GM19452 (cell line): ENCODE measurements around the gene CARD11.
"Not testable (repeated sequence)": the region's sequence is repeated elsewhere in the genome, so short reads cannot be mapped to it uniquely, and the experiment has no call there.

ENCODE experiments used
- ATAC-seq: cut with Tn5 transposase; IDR thresholded peaks from one replicate; pipeline ENCODE4 v1.9.1; 2021; ENCODE audit not compliant: unreplicated experiment

The CARD11 gene

DNA sequence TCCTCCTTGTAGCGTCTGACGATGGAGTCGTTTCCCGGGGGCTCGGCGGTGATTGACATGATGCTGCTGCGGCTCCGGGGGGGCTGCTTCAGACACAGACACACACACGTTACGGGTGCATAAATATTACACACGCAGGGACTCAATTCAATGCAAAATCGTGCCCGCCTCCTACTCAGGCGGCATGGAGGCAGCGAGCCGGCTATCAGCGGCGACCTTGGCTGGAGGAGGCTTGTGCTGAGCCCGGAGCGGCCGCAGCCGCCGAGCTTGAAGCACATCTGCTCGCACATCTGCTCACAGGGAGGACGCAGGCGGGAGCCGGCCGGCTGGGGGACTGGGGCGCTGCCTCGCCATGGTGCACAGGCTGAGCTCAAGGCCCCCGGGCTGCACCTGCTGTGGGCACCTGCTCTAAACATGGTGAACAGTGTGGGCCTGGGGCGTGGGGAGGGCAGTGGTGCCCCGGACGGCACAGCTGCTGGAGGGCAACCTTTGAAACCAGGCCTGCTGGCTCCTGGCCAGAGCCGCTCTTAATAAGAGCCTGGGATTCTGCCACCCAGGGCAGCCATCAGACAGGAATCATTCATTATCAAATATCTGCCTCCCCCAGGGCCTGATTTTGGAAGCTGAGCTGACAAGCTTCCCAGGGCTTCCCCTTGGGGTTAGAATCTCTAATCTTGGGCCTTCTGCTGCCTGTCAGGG, 114.9 kb downstream of the CARD11 start:
- no peak for ATAC-seq

- no peak for ATAC-seq
Observed at GRCh38 chr7:2928256-2928612, 115.4 kb downstream of the CARD11 start.

DNA sequence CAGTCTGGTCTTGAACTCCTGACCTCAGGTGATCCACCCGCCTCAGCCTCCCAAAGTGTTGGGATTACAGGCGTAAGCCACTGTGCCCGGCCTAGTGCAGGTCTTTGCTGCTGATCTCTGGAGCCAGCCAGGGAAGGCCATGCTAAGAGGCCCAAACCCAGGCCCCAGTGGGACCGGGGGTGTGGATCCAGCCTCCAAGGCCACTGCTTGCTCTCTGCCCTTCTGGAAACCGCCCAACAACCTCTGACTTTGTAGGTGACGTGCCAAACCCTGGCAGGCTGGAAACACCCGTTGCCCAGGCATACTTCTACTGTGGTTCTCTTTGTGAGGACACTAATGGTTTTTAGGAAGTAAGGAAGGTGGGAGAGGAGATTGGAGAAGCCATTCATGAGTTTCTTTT, 116.1 kb downstream of the CARD11 start:
- ATAC-seq: no peak

DNA sequence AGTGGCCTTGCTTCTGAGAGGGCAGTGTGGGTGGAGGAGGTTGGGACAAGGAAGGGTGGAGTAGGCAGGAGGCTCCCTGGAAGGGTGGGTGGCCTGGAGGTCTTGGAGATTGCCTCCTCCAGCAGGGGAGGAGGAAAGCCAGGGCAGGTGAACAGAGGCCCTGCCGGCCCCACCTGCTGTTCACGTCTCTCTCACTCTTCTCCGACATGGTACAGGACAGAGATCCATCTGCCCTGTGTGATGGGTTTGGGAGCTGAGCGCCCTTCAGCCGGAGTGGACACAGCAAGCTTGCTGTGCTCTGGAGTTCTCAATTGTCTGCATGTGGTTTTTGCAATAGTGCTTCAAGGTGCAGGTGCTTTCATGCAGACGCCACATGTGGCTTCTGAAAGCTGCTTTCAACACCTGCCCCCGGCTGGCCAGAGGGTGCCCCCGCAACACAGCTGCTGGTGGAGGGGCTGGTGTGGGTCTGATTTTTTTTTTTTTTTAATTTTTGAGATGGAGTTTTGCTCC, 116.7 kb downstream of the CARD11 start:
- no peak for ATAC-seq

- no peak for ATAC-seq
Observed at GRCh38 chr7:2926120-2926895, 117.4 kb downstream of the CARD11 start.

- ATAC-seq: no peak
Observed at GRCh38 chr7:2924866-2925840, 118.5 kb downstream of the CARD11 start.

- ATAC-seq: no peak
Observed at GRCh38 chr7:2923886-2924574, 119.6 kb downstream of the CARD11 start.

DNA sequence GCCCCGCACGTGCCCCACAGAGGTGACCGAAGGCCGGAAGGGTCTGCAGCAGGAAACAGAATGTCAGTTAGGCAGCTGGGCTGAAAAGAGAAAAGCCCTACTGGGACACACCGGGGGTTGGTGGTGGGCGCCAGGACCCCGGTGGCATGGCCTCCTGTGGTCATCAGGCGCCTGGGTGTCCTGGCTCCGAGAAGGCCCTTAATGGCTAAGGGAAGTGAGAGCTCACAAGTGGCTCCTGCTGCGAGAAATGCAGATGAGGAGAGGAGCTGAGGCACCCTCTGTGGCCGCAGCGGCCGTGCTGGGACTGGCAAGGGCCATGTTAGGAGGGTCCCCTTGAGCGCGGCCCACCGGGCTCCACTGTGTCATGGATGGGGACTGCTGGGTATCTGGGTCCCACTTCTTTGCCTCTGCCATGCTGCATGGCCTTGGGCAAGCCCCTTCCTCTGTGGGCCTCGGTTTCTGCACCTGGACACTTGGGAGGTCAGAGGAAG, 120.3 kb downstream of the CARD11 start:
- ATAC-seq: no peak

- no peak for ATAC-seq
Observed at GRCh38 chr7:2922866-2923265, 120.8 kb downstream of the CARD11 start.

GRCh38 chr7:2922348-2922691, 121.3 kb downstream of the CARD11 start:
- ATAC-seq: no peak

GRCh38 chr7:2921653-2922347, 121.9 kb downstream of the CARD11 start:
- ATAC-seq: no peak

GRCh38 chr7:2920956-2921652, 122.6 kb downstream of the CARD11 start:
- ATAC-seq: no peak

DNA sequence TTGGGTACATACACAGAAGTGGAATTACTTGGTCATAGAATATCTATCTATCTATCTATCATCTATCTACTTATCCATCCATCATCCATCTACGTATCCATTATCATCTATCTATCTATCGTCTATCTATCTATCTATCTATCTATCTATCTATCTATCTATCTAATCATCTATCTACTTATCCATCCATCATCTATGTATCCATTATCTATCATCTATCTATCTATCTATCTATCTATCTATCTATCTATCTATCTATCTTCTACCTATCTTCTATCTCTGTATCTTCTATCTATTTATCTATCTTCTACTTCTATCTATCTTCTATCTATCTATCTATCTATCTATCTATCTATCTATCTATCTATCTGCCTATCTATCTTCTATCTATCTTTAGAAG, 123.2 kb downstream of the CARD11 start:
- ATAC-seq: not testable (repeated sequence)

GRCh38 chr7:2920041-2920440, 123.6 kb downstream of the CARD11 start:
- no peak for ATAC-seq

- ATAC-seq: no peak
Observed at GRCh38 chr7:2919256-2919655, 124.4 kb downstream of the CARD11 start.

DNA sequence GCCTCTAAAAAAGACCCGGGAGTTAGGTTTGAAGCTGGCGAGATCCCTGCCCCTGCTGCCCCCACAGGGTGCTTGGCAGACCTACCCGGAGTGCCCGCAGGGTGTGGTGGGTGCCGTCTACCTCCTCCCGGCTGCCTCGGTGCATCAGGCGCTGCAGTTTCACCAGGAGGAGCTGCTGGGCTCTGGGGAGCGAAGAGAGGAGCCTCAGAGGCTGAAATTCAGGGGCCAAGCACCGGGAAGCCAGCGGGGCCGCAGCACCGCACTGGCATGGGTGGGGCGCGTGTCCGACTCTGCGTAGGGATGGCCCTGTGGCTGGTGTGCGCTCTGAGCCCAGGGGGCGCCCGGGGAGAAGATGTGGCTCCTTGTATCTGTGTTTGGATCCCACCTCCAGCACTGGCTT, 125.3 kb downstream of the CARD11 start:
- no peak for ATAC-seq

GRCh38 chr7:2915023-2915422, 128.6 kb downstream of the CARD11 start:
- ATAC-seq: no peak

GRCh38 chr7:2913760-2914387, 129.8 kb downstream of the CARD11 start:
- no peak for ATAC-seq
